GM19395 (cell line): ENCODE measurements around the gene DIPK1A.

Experiments used
- ATAC-seq: cut with Tn5 transposase; IDR thresholded peaks from one replicate; pipeline ENCODE4 v1.9.1; 2021; ENCODE audit warnings: mild to moderate bottlenecking, moderate library complexity; ENCODE audit not compliant: unreplicated experiment

DIPK1A gene

DNA sequence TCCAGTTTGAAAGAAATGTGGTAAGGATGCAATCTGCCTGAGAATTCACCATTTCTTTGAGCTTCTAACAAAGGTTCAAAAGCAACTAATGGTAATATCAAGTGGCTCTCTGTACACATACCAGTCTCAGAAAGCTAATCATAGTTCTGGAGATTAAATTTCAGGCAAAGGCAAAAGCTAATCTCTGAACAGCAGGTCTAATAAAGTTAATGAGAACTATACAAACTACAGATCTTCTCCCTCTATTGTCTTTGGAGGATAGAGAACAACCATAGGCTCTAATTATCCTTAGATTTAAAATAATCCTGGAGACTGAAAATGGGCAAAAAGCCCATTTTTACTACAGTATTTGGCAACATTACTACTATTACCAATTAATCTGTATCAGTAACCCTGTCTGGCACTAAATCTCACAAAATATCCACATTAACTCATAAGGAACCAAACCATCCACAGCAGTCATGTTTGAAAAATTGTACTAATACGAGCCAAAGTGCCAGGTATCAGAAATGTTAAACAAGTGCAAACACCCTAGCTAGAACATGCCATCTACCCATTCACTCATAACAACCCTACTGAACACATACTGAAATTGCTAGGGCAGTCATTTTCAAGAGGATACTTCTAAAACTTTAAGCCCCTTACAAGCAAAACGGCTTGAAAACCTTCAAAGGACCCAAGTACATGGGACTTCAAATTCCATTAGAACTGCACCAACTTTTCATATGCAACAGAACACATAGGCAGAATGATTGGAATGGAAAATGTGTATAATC lies 4.8 kb downstream of the DIPK1A start:
- ATAC-seq, result no peak

GRCh38 chr1:92953491-92953890 lies 7.8 kb downstream of the DIPK1A start:
- ATAC-seq, result peak; percentile 71

DNA sequence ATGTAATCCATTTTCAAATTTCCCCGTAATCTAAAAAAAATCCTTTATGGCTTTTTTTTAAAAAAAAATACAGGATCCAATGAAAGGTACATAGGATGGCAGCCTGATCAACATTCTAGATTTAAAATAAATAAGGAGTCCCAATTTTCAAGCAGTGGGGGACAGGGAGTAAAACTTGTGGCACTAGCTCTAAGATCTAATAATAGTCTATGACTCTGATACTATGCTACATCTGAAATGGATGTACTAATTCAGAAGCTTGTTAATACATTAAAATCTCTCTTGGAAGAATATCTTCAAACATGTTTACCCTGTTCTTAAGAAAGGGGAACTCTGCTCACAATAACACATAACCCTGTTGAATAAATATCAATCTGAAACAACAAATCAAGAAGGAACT lies 8.5 kb downstream of the DIPK1A start:
- no peak for ATAC-seq

DNA sequence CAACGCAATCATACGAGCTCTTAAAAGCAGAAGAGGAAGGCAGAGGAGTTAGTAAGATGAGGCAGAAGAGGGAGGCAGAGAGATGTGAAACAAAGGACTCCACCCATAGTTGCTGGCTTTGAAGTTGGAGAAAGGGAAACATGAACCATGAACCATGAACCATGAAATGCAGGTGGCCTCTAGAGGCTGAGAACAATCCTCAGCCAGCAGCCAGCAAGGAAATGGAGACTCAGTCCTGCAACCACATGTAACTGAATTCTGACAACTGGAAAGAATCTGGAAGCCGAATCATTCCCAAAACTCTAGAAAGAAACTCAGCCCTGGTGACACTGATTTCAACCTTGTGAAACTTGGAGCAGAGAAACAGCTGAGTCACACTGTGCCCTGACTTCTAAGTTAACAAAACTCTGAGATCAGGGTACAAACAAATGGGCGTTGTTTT lies 10.1 kb downstream of the DIPK1A start:
- peak; percentile 74 for ATAC-seq

DNA sequence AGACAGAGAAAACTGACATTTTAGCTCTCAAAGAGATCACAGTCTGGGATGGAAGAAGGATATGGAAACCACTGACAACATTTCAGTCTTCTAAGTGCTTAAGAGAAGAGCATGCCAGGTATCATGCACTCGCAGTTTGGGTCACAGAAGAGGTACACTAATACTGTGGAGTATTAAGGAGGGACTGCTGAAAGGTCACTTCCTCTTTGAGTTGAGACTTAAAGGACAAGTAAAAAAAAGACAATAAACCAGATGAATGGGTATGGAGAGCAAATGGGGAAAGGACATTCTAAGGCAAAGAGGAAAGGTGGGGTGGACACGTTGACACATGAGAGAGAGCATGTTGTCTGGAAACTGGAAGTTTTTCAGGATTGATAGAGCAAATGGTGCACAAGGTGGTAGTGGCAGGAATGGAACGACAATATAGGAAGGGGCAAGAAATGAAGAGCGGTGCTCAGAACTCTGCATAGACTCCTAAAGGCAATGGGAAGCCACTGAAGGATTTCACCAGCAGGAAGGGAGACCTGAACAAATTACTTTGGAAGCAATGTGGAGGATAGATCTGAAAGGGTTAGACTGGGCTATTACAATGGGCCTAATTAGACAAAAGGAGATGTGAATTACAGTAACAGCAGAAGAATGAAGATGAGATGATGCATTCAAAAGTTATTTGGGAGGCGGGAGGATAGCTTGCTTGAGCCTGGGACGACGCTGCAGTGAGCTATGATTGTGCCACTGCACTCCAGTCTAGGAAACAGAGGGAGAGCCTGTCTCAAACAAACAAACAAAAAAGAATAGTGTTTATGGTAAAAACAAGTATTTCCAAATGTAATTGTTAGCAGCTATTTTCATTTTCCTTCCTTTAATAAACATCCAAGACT lies 11.1 kb downstream of the DIPK1A start:
- ATAC-seq, result no peak

GRCh38 chr1:92948071-92948470 lies 13.2 kb downstream of the DIPK1A start:
- ATAC-seq, result no peak

GRCh38 chr1:92945748-92946270 lies 15.5 kb downstream of the DIPK1A start:
- ATAC-seq, result no peak

DNA sequence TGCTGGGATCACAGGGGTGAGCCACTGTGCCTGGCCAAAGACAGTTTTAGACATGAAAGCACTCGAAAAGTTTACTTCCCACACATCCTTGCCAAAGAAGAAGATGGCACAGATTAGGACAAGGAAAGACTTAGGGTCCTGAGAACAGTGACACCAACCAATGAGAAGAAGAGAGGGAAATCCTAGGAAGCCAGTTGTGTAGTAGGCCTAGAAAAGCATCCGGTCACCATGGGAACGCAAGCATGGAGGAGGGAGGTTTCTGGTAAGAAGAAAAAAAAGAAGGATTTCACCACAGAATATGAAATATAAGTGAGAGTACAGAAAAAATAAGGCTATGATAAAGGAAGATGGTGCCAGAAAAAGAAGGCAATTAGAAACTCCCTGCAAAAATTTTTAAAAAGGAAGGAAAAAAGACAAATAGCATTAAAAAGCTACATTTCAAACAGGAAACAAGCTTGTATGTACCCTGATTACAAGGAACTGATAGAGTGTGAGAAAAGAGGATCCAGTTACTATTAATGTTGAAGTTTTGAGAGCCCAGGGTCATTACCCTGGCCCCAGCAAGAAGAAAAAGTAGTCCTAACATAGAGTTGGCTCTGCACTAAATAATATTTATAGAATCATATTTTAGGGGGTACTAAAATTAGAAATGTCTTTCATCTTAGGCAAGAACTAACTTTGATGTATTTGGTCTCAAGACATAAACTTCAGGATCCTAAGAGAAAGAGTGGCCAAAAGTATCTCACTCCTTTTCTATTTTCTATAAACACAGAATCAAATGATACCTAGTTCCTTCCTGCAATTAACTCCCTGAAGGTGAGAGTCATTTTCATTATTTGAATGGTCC lies 16.1 kb downstream of the DIPK1A start:
- no peak for ATAC-seq

DNA sequence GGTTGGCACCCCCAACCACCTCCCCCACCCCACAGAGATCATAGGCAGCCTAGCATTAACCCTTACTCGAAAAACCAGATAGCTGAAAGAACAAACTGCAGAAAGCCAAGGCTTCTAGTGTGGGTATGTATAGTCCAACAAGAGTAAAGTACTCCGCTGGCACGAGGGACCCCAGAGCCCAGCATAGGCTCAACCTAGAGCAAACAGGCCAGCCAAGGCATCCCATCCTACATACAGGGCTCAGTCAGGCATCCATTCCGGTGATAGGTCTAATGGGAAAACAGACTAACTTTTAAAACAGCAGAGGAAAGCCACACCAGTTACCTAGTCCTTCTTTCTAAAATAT lies 17.8 kb downstream of the DIPK1A start:
- no peak for ATAC-seq

- no peak for ATAC-seq
Measured at GRCh38 chr1:92940541-92940940, 20.7 kb downstream of the DIPK1A start.

- ATAC-seq, result no peak
Measured at GRCh38 chr1:92937731-92938130, 23.5 kb downstream of the DIPK1A start.

DNA sequence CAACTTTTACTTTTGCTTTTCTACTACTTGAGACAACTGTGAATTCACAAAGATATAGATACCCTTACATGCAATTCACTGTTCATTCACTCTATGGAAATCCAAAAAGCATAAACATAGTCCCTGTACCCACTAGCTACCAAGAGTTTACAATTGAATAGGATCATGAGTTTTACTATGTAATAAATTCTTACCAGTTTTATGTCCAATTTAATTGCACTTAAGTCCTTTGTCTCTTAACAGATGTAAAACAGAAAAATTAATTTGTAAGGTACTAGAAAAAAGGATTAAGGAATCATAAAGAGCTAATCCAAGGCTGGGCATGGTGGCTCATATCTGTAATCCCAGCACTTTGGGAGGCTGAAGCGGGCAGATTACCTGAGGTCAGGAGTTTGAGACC lies 24.4 kb downstream of the DIPK1A start:
- no peak for ATAC-seq

DNA sequence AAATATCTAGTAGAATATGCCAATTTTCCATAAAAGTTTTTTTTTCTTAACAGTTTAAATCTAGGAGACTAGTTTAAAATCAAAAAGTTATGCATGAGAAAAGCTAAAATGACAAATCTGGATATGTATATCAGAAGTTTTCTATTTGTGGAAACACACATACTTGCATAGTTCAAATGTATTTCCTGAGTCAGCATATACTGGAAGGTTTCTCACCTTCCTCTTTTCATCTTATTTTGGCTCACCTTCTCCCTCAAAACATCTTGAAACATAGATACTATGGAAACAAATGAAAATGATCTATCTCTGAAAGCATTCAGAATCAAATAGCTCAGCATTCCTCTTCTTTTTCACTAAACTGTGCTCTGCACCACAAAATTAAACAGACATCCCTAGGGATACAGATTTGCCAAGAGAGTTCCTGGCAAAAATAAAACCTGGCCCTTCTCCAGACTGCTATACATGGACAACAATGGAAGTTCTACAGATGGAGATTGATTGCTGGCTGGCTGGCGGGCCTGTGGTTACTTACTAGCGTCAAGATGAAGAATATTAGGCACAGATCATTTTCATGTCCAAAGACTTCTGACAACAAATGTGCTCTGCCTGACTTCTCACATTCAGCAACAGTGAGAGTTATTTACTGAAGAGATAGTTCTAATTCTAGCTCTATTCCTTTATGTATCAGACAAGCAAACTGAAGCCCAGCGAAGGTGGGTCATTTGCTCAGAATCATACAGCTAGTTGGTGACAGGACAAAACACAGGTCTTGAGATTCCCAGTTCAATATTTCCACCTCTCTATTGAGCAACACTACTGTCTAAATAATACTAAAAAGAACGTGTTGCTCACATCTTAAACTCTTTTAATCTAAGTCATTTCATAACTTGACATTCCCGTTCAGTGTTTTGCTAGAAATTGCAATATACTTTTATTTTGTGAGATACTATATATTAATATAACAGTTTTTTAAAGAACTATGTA lies 26.6 kb downstream of the DIPK1A start:
- no peak for ATAC-seq

- no peak for ATAC-seq
Measured at GRCh38 chr1:92933459-92933858, 27.8 kb downstream of the DIPK1A start.

DNA sequence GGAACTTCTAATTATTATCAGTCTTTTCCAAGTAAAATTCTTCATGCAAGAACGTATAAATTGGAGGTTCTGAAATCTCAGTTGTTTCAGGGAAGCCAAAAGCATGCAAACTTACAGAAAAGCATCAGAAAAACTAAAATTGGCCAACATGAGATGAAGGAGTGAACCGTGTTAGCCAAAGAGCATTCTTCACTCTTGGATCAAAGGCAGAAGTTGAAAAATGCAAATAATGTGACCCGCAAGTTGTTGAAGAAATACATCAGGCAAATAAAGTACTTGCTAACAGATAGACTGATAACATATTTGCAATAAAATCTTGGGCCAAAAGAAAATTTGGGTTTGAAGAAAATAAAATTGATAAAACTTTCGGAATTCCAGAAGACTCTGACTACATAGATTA lies 29.6 kb downstream of the DIPK1A start:
- ATAC-seq, result no peak

DNA sequence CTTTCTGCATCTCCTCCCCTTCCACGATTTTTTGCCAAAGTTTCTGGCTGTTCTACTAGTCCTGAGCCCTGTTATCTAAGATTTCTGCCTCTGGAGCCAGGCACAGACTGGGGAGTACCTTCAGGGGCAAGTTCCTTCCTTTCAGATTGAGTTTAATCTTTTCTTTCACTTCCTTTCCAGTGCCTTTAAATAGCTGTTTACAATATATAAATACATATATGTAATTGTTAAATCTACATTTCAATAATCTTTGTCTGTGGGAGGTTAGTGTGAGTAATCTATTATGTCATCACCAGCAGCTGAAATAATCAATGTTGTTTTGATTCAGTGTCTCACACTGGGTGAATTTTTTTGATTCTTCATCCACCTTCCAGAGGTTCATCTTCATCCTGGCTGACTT lies 31.8 kb downstream of the DIPK1A start:
- ATAC-seq, result no peak

DNA sequence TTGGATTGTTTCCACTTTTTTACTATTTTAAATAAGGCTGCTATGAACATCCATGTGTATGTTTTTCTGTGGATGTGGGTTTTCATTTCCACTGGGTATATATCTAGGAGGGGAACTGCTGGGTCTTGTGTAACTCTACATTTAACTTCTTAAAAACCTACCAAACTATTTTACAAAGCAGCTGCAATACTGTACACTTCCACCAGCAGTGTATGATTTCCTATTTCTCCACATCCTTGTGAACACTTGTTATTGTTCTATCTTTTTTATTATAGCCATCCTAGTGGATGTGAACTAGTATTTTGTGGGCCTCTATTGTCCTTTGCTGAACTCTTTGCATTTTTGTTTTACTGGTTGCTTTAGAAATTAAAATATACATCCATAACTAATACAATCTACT lies 33.4 kb downstream of the DIPK1A start:
- no peak for ATAC-seq

GRCh38 chr1:92926873-92927272 lies 34.4 kb downstream of the DIPK1A start:
- ATAC-seq, result no peak

- no peak for ATAC-seq
Measured at GRCh38 chr1:92924501-92924900, 36.8 kb downstream of the DIPK1A start.

DNA sequence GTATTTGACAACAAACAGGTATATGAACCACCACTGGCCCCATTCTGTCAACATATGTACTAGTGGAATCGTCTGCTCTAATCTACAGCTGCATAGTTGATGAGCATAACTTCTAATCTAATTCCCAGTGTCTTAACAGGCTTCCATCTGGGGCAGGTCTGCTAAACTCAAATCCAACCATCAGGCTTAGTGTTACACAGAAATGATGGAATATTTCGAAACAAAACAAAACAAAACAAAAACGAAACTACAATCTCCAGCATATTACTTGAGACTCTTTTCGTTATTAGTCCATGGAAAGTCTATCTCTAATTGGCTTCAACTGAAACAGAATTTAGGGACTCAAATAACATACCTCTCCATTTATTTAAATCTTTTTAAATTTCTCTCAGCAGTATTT lies 37.6 kb downstream of the DIPK1A start:
- no peak for ATAC-seq
